Osteoblast (primary cell): Measurements from ENCODE around the gene MSI1. TPM values are rescaled to one million over a fixed set of nuclear protein-coding genes. Genes with fewer than 3 reads are reported as not detected.
"Not testable (repeated sequence)": the region's sequence is repeated elsewhere in the genome, so short reads cannot be mapped to it uniquely, and the experiment has no call there.

ENCODE experiments used
- DNase-seq: peaks from one replicate; pipeline ENCODE4 v3.0.0; 2011; ENCODE audit warnings: low spot score, mixed read lengths; ENCODE audit not compliant: insufficient read length; ENCODE audit errors: missing footprints
- H2AFZ ChIP-seq: 2 replicates; pipeline ENCODE4 v1.6.0; 2011; ENCODE audit warnings: mild to moderate bottlenecking, low read length
- H3K27ac ChIP-seq: 2 replicates; pipeline ENCODE4 v1.5.1; 2011; ENCODE audit warnings: mild to moderate bottlenecking, low read depth, low read length, moderate library complexity
- H3K27me3 ChIP-seq: 2 replicates; pipeline ENCODE4 v1.6.0; 2012; ENCODE audit warnings: mild to moderate bottlenecking, control low read depth, inconsistent platforms, low read length, moderate library complexity; ENCODE audit not compliant: insufficient read depth
- H3K36me3 ChIP-seq: 2 replicates; pipeline ENCODE4 v1.5.1; 2011; ENCODE audit warnings: mild to moderate bottlenecking, low read length, control low read depth, moderate library complexity; ENCODE audit not compliant: insufficient read depth
- H3K4me1 ChIP-seq: 2 replicates; pipeline ENCODE4 v1.5.1; 2011; ENCODE audit warnings: mild to moderate bottlenecking, low read length, control low read depth, moderate library complexity; ENCODE audit not compliant: insufficient read depth
- H3K4me2 ChIP-seq: 2 replicates; pipeline ENCODE4 v1.6.0; 2011; ENCODE audit warnings: mild to moderate bottlenecking, low read length; ENCODE audit not compliant: insufficient read depth
- H3K4me3 ChIP-seq: fragments of 200-600 bp; sonication (generic); 3 replicates; pipeline ENCODE4 v1.5.1; 2012; ENCODE audit warnings: mild to moderate bottlenecking, low read length, inconsistent platforms; ENCODE audit not compliant: insufficient read depth
- H3K79me2 ChIP-seq: 2 replicates; pipeline ENCODE4 v1.6.0; 2012; ENCODE audit warnings: mild to moderate bottlenecking, low read length, control low read depth, inconsistent platforms; ENCODE audit not compliant: insufficient read depth
- H3K9me3 ChIP-seq: 2 replicates; pipeline ENCODE4 v1.5.1; 2011; ENCODE audit warnings: low read depth, low read length, control low read depth
- H4K20me1 ChIP-seq: 2 replicates; pipeline ENCODE4 v1.6.0; 2012; ENCODE audit warnings: mild to moderate bottlenecking, low read length, control low read depth; ENCODE audit not compliant: insufficient read depth
- CTCF ChIP-seq: IDR thresholded peaks from 2 replicates; pipeline ENCODE4 v1.5.1; 2011; ENCODE audit warnings: mild to moderate bottlenecking, low read depth, low read length, moderate library complexity; ENCODE audit errors: extremely low read depth
- total RNA-seq: library from RNA; depleted of rRNA; stranded (reverse); fragments of >200 nt; gene quantifications from 2 replicates; pipeline ENCODE4 v1.2.3, GENCODE V29; 2012

Gene MSI1
- total RNA-seq, 1 donor, result under 0.01 TPM

GRCh38 chr12:120343039-120343537, 25.9 kb downstream of the MSI1 start:
- TF ChIP-seq CTCF, result no peak
- DNase-seq, result no peak
- no peaks in the 10 kb centered on the region for H3K27me3 ChIP-seq
- no peaks in the 10 kb centered on the region for H3K79me2 ChIP-seq
- no peak overlapping the region for H3K27ac ChIP-seq
- H2AFZ ChIP-seq, result no peak overlapping the region
- H3K9me3 ChIP-seq, result no peaks in the 10 kb centered on the region
- H3K4me2 ChIP-seq, result no peak overlapping the region
- H3K4me1 ChIP-seq, result no peaks in the 10 kb centered on the region
- H3K4me3 ChIP-seq, result no peak overlapping the region
- H3K36me3 ChIP-seq, result no peaks in the 10 kb centered on the region
- no peaks in the 10 kb centered on the region for H4K20me1 ChIP-seq

GRCh38 chr12:120342175-120343038, 26.6 kb downstream of the MSI1 start:
- H3K9me3 ChIP-seq, result no peaks in the 10 kb centered on the region
- no peak overlapping the region for H3K27ac ChIP-seq
- no peaks in the 10 kb centered on the region for H4K20me1 ChIP-seq
- no peak overlapping the region for H2AFZ ChIP-seq
- DNase-seq, result peak; percentile 71
- H3K4me1 ChIP-seq, result no peaks in the 10 kb centered on the region
- TF ChIP-seq CTCF, result no peak
- no peaks in the 10 kb centered on the region for H3K36me3 ChIP-seq
- H3K4me2 ChIP-seq, result no peak overlapping the region
- no peaks in the 10 kb centered on the region for H3K79me2 ChIP-seq
- no peaks in the 10 kb centered on the region for H3K27me3 ChIP-seq
- H3K4me3 ChIP-seq, result no peak overlapping the region

GRCh38 chr12:120339256-120339655, 29.7 kb downstream of the MSI1 start:
- Histone ChIP-seq H2AFZ (no peak overlapping the region), H3K27me3 (no peaks in the 10 kb centered on the region), H4K20me1 (no peaks in the 10 kb centered on the region), H3K4me1 (no peaks in the 10 kb centered on the region), H3K27ac (no peak overlapping the region), H3K4me3 (no peak overlapping the region), H3K79me2 (no peaks in the 10 kb centered on the region), H3K36me3 (no peaks in the 10 kb centered on the region), H3K9me3 (no peaks in the 10 kb centered on the region), H3K4me2 (no peak overlapping the region)
- no peak for DNase-seq
- no peak for TF ChIP-seq CTCF

GRCh38 chr12:120337730-120338129, 31.2 kb downstream of the MSI1 start:
- Histone ChIP-seq H2AFZ (no peak overlapping the region), H3K36me3 (no peaks in the 10 kb centered on the region), H3K9me3 (no peaks in the 10 kb centered on the region), H3K4me2 (no peak overlapping the region), H4K20me1 (no peaks in the 10 kb centered on the region), H3K79me2 (no peaks in the 10 kb centered on the region), H3K27ac (no peak overlapping the region), H3K4me1 (no peaks in the 10 kb centered on the region), H3K27me3 (no peaks in the 10 kb centered on the region), H3K4me3 (no peak overlapping the region)
- DNase-seq, result no peak
- no peak for TF ChIP-seq CTCF

GRCh38 chr12:120336392-120336791, 32.6 kb downstream of the MSI1 start:
- H3K4me3 ChIP-seq, H3K79me2 ChIP-seq, H2AFZ ChIP-seq, H3K9me3 ChIP-seq, H3K27me3 ChIP-seq, H3K27ac ChIP-seq, H3K4me1 ChIP-seq, H4K20me1 ChIP-seq, H3K36me3 ChIP-seq, H3K4me2 ChIP-seq, DNase-seq: not testable (repeated sequence)
